ENCODE results near the gene UFD1.

The UFD1 gene

DNA sequence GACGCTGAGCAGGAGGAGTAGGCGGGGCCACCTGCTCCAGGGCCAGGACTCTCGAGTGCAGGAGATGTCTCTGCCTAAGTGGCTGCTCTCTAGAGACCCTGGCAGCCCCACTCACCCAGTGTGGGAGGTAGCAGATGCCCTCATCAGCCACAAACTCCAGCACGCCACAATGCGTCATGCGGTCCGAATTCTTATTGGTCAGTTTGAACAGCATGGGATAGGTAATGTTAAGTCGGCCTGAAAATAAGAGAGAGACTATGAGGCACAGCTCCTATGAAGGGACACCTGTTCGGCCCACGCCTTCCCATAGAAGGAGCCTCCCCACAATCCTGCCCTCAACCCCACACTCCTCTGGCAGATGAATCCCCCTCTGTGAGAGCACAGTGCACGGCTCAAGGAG lies 7.4 kb downstream of the UFD1 start:
- TF ChIP-seq, protein P1, sequence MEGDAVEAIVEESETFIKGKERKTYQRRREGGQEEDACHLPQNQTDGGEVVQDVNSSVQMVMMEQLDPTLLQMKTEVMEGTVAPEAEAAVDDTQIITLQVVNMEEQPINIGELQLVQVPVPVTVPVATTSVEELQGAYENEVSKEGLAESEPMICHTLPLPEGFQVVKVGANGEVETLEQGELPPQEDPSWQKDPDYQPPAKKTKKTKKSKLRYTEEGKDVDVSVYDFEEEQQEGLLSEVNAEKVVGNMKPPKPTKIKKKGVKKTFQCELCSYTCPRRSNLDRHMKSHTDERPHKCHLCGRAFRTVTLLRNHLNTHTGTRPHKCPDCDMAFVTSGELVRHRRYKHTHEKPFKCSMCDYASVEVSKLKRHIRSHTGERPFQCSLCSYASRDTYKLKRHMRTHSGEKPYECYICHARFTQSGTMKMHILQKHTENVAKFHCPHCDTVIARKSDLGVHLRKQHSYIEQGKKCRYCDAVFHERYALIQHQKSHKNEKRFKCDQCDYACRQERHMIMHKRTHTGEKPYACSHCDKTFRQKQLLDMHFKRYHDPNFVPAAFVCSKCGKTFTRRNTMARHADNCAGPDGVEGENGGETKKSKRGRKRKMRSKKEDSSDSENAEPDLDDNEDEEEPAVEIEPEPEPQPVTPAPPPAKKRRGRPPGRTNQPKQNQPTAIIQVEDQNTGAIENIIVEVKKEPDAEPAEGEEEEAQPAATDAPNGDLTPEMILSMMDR (IDR thresholded peaks at IDR 0.05), result no peak
- DNase-seq, result no peak
- Histone ChIP-seq H3K27ac (no peak overlapping the region), H3K27me3 (no peaks in the 10 kb centered on the region), H3K4me1 (peaks cover 0 to 3% (median 0%) of the 10 kb centered on the region in 4 donors), H3K9me3 (no peaks in the 10 kb centered on the region), H3K36me3 (peaks cover 60 to 91% (median 83%) of the 10 kb centered on the region in 3 donors), H3K4me3 (no peak overlapping the region)
- intact Hi-C loops (cut with DNase I; ENCODE audit: low total_unique reads), result no loop called here

- Histone ChIP-seq H3K27me3 (no peaks in the 10 kb centered on the region), H3K9me3 (no peaks in the 10 kb centered on the region), H3K4me1 (no peaks in the 10 kb centered on the region), H3K27ac (no peak overlapping the region), H3K36me3 (peaks cover 74 to 100% (median 99%) of the 10 kb centered on the region in 3 donors), H3K4me3 (no peak overlapping the region)
- DNase-seq, result no peak
- intact Hi-C loops (cut with DNase I; ENCODE audit: low total_unique reads), result no loop called here
- TF ChIP-seq, protein P1 (IDR thresholded peaks at IDR 0.05), result no peak
These were observed 9.0 kb downstream of the UFD1 start for GRCh38 chr22:19470010-19470409.

DNA sequence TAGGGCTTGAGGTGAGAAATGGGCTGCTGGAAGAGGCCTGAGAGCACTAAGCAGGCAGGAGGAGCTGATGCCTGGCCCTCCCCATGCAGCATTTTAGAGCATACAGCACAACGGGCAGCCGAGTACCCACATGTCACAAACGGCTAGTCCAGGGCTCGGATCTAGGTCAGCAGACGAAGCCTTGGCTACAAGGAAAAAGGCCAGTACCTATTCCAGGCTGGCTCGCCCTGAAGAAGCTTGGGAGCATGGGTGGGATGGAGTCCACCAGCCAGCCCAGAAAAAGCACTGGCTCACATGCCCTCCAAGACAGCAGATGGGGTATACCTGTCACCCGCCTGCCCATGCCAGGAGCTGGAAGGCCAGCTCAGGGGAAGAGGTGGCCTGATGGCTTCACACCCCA lies 9.6 kb downstream of the UFD1 start:
- peaks cover 74 to 100% (median 100%) of the 10 kb centered on the region in 3 donors for H3K36me3 ChIP-seq
- H3K27me3 ChIP-seq, result no peaks in the 10 kb centered on the region
- DNase-seq, result no peak
- no peaks in the 10 kb centered on the region for H3K9me3 ChIP-seq
- no peaks in the 10 kb centered on the region for H3K4me1 ChIP-seq
- H3K27ac ChIP-seq, result no peak overlapping the region
- intact Hi-C loops (cut with DNase I; ENCODE audit: low total_unique reads), result no loop called here
- TF ChIP-seq, protein P1 (IDR thresholded peaks at IDR 0.05), result no peak
- H3K4me3 ChIP-seq, result no peak overlapping the region

GRCh38 chr22:19467912-19468311 lies 11.1 kb downstream of the UFD1 start:
- intact Hi-C loops (cut with DNase I; ENCODE audit: low total_unique reads), result no loop called here
- TF ChIP-seq, protein P1 (IDR thresholded peaks at IDR 0.05), result no peak
- peaks cover 85 to 97% (median 96%) of the 10 kb centered on the region in 3 donors for H3K36me3 ChIP-seq

GRCh38 chr22:19466848-19467752 lies 11.9 kb downstream of the UFD1 start:
- H3K27me3 ChIP-seq, result no peaks in the 10 kb centered on the region
- no peaks in the 10 kb centered on the region for H3K9me3 ChIP-seq
- DNase-seq, result no peak
- intact Hi-C loops (cut with DNase I; ENCODE audit: low total_unique reads), result no loop called here
- no peak overlapping the region for H3K27ac ChIP-seq
- H3K36me3 ChIP-seq, result peaks cover 91 to 96% (median 94%) of the 10 kb centered on the region in 3 donors
- TF ChIP-seq, protein P1 (IDR thresholded peaks at IDR 0.05), result no peak
- no peak overlapping the region for H3K4me3 ChIP-seq
- H3K4me1 ChIP-seq, result no peaks in the 10 kb centered on the region

More at GRCh38 chr22:19467912-19468311, 11.1 kb downstream of the UFD1 start:
- Histone ChIP-seq H3K27ac (no peak overlapping the region), H3K4me1 (no peaks in the 10 kb centered on the region), H3K27me3 (no peaks in the 10 kb centered on the region), H3K4me3 (no peak overlapping the region), H3K9me3 (no peaks in the 10 kb centered on the region)
- DNase-seq, result no peak

All from tibial artery (tissue), 4 donors.